Adrenal gland (tissue), 12 donors: ENCODE results near the gene CPHXL. TPM values are rescaled to one million over a fixed set of nuclear protein-coding genes. Genes with fewer than 3 reads are reported as not detected.

ENCODE experiments used
- DNase-seq, 7 donors: peaks; one replicate each; pipeline ENCODE4 v3.0.0-alpha.2; 2019 to 2020
- H3K27ac ChIP-seq, 5 donors: fragments of 200-600 bp; sonication (generic) in 4 of 5; 1 replicate in 3 of 5; 2 replicates in 2 of 5; pipeline versions ENCODE4 v1.5.1 to v1.8.0; 2016 to 2020; ENCODE audit warnings: mild to moderate bottlenecking in 1 of 5
- H3K27me3 ChIP-seq: fragments of 200-600 bp; 2 replicates; pipeline ENCODE4 v1.8.0; 2021
- H3K36me3 ChIP-seq, 2 donors: fragments of 200-600 bp; replicated peaks in 1 of 2; 1 replicate in 1 of 2; 2 replicates in 1 of 2; pipeline versions ENCODE4 v1.5.1 to v1.8.0; 2018 to 2022
- H3K4me1 ChIP-seq, 2 donors: fragments of 200-600 bp; replicated peaks in 1 of 2; 1 replicate in 1 of 2; 2 replicates in 1 of 2; pipeline versions ENCODE4 v1.5.1 to v1.8.0; 2018 to 2021
- H3K4me3 ChIP-seq, 4 donors: fragments of 200-600 bp; sonication (generic) in 3 of 4; one replicate each; pipeline ENCODE4 v1.5.1; 2016 to 2018
- H3K9me3 ChIP-seq, 3 donors: fragments of 200-600 bp; sonication (generic) in 1 of 3; replicated peaks in 1 of 3; 1 replicate in 2 of 3; 2 replicates in 1 of 3; pipeline versions ENCODE4 v1.5.1 to v1.8.0; 2016 to 2021
- CTCF ChIP-seq, 6 experiments: fragments of 450-650 bp in 4 of 6; fragments of 200-600 bp in 2 of 6; sonication (generic) in 1 of 6; IDR thresholded peaks; 1 replicate in 5 of 6; 2 replicates in 1 of 6; pipeline versions ENCODE4 v1.5.1 to v1.8.0; 2016 to 2021; ENCODE audit warnings: antibody characterized with exemption in 6 of 6, mild to moderate bottlenecking in 2 of 6, moderate library complexity in 1 of 6
- POLR2A ChIP-seq, 2 donors: fragments of 450-650 bp; IDR thresholded peaks; one replicate each; pipeline ENCODE4 v1.6.1; 2017; ENCODE audit warnings: antibody characterized with exemption in 2 of 2, mild to moderate bottlenecking in 2 of 2, moderate library complexity in 1 of 2
- WGBS, 4 donors: extraction: QIAGEN DNeasy Blood & Tissue Kit in 2 of 4; methylation state at CpG; one replicate each; pipeline versions ENCODE4 v1.1.5 to v1.1.7; 2013 to 2017; 5-methylcytosine and 5-hydroxymethylcytosine counted together
- intact Hi-C, 2 donors: fragments of 100-400 bp; cut with DNase I; formaldehyde crosslinking; loops; one replicate each; pipeline versions ENCODE4 v1.14.1 to v1.15.0; 2022 to 2023
- polyA plus RNA-seq, 3 donors: library from polyadenylated mRNA; stranded (reverse); fragments of 200-250 nt in 2 of 3; fragments of 350-450 nt in 1 of 3; fragmentation: Illumina TruSeq in 1 of 3; extraction: RNeasy Lipid Tissue Mini Kit (QIAGEN cat#74804) in 1 of 3; gene quantifications; one replicate each; pipeline ENCODE4 v1.2.3, GENCODE V29; 2013 to 2014
- total RNA-seq, 9 donors: library from RNA; depleted of rRNA in 4 of 9; stranded (reverse); fragments of >200 nt in 4 of 9; fragments of 120-200 nt in 1 of 9; fragmentation: NEBNext Ultra II Directional in 1 of 9; extraction: Animal tissue kit (Norgen Biotek cat#: 25700) in 1 of 9; gene quantifications; one replicate each; pipeline versions ENCODE4 v1.1.0 to v1.2.4, GENCODE V29; 2013 to 2023
- donor health status: healthy with polysubstance abuse.
- donor health status: Bipolar disorder and iron deficiency.
- donor health status: DM: yes; HTN: yes; CAD: no.
- donor health status: DM: no; HTN: no; CAD: no.
- donor health status: DM: no; HTN: no; CAD: no.
- donor health status: DM: yes; HTN: yes; CAD: no.

Gene CPHXL
- total and polyA plus RNA-seq, 12 donors = not detected

GRCh38 chr16:75697571-75697970 lies 28.7 kb downstream of the CPHXL start:
- Histone ChIP-seq H3K36me3 (no peaks in the 10 kb centered on the region), H3K4me1 (no peaks in the 10 kb centered on the region), H3K27me3 (no peaks in the 10 kb centered on the region), H3K27ac (no peak overlapping the region), H3K9me3 (no peaks in the 10 kb centered on the region), H3K4me3 (no peak overlapping the region)
- no peak for DNase-seq
- TF ChIP-seq POLR2A (IDR thresholded peaks at IDR 0.05) (no peak), CTCF (IDR thresholded peaks at IDR 0.05) (no peak)
- WGBS, 4 donors = 85 to 92% (median 89%) methylated on average over 5 of the region's 5 CpGs
- intact Hi-C loops = no loop called here

- DNase-seq = no peak
- no peaks in the 10 kb centered on the region for H3K27me3 ChIP-seq
- H3K4me3 ChIP-seq = no peak overlapping the region
- WGBS, 4 donors = 74 to 80% (median 79%) methylated on average over 6 of the region's 6 CpGs
- no peak for TF ChIP-seq POLR2A (IDR thresholded peaks at IDR 0.05)
- no peak for TF ChIP-seq CTCF (IDR thresholded peaks at IDR 0.05)
- no peaks in the 10 kb centered on the region for H3K36me3 ChIP-seq
- no peaks in the 10 kb centered on the region for H3K4me1 ChIP-seq
- no peak overlapping the region for H3K27ac ChIP-seq
- H3K9me3 ChIP-seq = no peaks in the 10 kb centered on the region
- intact Hi-C loops = no loop called here
Observed at GRCh38 chr16:75695708-75696107, 30.6 kb downstream of the CPHXL start.

GRCh38 chr16:75687361-75687760 lies 38.9 kb downstream of the CPHXL start:
- H3K4me1 ChIP-seq = no peaks in the 10 kb centered on the region
- TF ChIP-seq CTCF (IDR thresholded peaks at IDR 0.05) = no peak
- TF ChIP-seq POLR2A (IDR thresholded peaks at IDR 0.05) = no peak
- no peak for DNase-seq
- H3K9me3 ChIP-seq = no peaks in the 10 kb centered on the region
- H3K36me3 ChIP-seq = no peaks in the 10 kb centered on the region
- intact Hi-C loops = no loop called here
- no peak overlapping the region for H3K27ac ChIP-seq
- no peaks in the 10 kb centered on the region for H3K27me3 ChIP-seq
- H3K4me3 ChIP-seq = no peak overlapping the region

GRCh38 chr16:75682308-75682707 lies 44.0 kb downstream of the CPHXL start:
- intact Hi-C loops = no loop called here
- Histone ChIP-seq H3K27ac (no peak overlapping the region), H3K27me3 (no peaks in the 10 kb centered on the region), H3K4me3 (no peak overlapping the region), H3K9me3 (no peaks in the 10 kb centered on the region), H3K36me3 (no peaks in the 10 kb centered on the region), H3K4me1 (no peaks in the 10 kb centered on the region)
- DNase-seq = no peak
- WGBS, 4 donors = 82 to 89% (median 85%) methylated on average over 14 of the region's 14 CpGs
- TF ChIP-seq POLR2A (IDR thresholded peaks at IDR 0.05) = no peak
- TF ChIP-seq CTCF (IDR thresholded peaks at IDR 0.05) = no peak
